OCI-LY3 (cell line): ENCODE data around the gene SMARCA4.

Experiments
- CTCF ChIP-seq: fragments of 200-600, 300-600 bp; sonication (generic); IDR thresholded peaks from 2 replicates; pipeline ENCODE4 v1.5.1; 2014; ENCODE audit warnings: antibody characterized with exemption, low read length, low read depth
- EZH2phosphoT487 ChIP-seq: fragments of 200-600 bp; shearing (Covaris generic); IDR thresholded peaks from 2 replicates; pipeline ENCODE4 v1.6.1; 2018; ENCODE audit warnings: antibody characterized with exemption, mixed run types, low read depth

GRCh38 chr19:10981252-10981895, 20.5 kb downstream of the SMARCA4 start:
- TF ChIP-seq CTCF (no peak), EZH2phosphoT487 (no peak)
